SIG-M5 (cell line): ENCODE data around the gene PTPRH.

Source experiments
- DNase-seq: peaks from one replicate; lab custom pipeline; 2025; lab: John Stamatoyannopoulos, UW

The PTPRH gene

DNA sequence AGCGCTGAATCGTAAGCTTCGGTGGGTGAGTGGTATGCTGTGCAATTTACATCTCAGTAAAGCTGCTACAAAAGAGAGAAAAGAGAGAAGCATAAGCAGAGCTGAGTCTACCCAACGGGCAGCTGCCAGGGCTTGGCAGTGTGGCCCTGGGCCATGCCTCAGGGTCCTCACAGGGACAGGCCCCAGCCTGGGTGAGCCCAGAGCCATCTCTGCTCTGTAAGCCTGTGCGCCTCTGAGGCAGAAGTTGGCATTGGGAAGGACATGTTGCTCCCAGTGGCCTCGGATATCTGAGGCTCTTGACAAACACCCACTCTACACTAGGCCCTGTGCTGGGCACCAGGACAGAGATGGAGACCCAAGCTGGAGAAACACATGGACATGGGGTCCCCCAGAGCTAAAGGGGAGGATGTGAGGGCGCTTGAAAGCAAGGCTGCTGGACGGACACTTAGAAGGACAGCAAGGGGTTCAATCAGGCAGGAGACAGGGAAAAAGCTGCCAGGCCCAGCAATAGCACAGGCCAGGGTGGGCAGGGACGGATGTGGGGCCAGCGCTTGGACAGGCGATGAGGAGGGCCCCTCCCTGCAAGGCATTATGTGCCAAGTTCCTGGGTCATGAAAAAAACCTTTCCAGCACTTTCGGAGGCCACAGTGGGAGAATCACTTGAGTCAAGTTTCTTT lies 34.8 kb upstream of the PTPRH start:
- DNase-seq = no peak

DNA sequence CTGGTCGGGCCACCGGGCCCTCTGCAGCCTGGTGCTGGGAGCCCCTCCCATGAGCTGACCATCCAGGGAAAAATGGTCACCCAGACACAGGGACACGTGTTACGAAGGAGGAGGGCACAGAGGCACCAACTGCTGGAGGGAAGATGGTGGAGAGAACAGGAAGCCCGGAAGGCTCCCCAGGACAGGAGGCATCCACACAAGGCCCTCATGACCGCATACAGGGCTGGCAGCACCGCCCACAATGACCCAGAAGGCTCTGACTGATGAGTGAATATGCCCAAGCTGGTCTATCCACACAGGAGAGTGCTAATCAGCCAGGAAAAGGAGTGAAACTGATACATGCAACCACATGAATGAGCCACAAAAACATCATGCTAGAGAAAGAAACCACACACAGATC lies 33.2 kb upstream of the PTPRH start:
- no peak for DNase-seq

DNA sequence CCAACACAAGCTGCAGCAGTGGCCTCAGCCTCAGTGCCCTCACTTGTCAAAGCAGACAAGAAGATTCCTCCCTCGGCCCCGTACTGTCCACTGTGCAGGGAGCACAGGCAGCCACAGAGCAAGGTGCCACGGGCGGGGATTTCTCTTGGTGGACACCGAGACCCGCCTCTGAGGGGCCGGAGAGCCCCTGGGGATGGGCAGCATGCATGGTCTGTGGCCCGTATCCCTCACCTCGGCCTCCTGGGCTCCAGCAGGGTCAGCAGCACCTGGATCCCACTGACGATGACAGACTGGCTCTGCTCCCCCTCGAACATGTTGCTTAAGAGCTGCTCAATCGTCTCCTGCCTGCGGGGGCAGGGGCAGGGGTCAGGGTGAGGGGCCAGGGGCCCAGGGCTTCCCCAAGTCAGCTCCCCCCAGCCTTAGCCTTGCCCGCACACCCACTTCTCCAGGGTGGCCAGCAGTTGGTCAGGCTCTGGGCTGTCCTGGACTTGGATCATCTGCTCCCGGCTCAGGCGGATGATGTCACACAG lies 32.7 kb upstream of the PTPRH start:
- no peak for DNase-seq

DNA sequence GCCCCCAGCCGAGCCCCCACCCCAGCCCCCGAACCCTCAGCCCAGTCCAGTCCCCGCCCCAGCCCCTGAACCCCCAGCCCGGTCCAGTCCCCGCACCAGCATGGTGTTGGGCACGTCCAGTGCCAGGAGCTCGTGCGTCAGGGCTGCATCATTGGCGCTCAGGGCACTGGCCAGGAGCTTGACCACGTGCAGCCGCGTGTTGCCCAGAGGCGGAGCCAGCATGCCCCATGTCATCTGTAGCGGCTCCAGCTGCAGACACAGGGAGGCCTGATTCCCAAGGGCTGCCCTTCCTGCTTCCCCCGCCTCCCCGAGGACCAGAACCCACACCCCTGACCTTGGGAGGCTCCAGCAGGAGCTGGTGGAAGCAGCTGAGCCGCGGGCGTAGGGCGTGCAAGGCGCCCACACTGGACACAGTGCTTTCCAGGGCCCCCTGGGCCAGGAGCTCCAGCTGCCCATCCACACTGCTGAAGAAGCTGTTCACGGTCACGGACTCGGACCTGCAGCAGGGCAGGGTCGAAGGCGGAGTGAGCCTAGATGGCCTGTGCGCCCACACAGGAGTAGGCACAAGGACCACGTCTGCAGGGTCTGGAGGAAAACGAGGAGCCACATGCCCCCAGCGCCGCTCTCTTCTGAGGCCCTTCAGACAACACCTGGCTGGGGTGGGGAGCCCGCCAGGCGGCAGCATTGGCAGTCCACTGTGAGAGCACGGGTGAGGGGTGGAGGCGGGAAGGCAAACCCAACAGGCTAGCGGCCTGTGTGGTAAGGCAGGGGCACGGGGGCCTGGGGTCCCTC lies 32.0 kb upstream of the PTPRH start:
- DNase-seq = no peak

DNA sequence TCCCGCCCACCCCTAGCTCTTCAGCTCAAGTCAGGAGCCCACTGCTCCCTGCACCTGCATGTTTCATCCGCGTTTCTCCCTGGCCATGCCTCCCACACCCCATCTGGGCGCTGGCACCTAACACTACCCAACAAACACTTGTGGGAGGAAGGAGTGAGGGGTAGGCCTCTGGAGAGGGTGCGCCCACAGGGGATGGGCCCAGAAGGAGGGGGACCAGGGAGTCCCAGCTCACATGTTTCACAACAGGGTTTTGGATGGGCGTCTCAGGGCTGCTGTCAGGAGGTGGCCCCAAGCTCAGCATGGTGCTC lies 31.4 kb upstream of the PTPRH start:
- no peak for DNase-seq

DNA sequence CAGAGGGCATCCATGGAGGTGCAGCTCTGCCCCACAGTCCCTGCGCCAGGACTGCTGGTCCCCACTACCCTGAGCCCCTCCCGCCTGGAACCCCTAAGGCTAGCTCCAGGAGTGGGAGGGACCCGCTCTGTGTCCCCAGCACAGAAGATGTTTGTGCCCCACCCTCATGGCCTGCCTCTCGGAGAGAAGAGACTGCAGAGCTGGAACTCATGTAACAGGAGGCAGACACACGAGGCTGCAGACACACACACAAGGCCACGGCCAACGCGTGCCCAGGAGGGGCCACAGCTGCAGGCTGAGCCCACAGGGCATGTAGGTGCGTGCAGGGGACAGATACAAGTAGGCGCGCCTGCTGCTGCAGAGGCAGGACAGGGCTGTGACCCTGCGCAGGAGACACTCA lies 29.7 kb upstream of the PTPRH start:
- no peak for DNase-seq

DNA sequence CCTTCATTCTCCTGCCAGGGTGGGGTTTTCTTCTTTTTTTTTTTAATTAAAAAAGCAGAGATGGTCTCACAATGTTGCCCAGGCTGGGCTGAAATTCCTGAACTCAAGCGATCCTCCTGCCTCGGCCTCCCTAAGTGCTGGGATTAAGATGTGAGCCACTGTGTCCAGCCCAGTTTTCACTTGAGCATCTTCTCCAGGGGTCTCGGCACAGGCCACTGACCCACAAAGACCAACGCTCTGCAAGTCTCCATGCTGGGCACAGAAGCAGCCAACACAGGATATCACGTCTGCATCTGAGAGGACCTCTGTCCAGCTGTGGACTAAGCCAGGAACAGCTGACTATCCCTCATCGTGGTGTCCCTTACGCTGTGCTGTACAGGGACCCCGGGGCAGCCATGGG lies 28.7 kb upstream of the PTPRH start:
- no peak for DNase-seq

DNA sequence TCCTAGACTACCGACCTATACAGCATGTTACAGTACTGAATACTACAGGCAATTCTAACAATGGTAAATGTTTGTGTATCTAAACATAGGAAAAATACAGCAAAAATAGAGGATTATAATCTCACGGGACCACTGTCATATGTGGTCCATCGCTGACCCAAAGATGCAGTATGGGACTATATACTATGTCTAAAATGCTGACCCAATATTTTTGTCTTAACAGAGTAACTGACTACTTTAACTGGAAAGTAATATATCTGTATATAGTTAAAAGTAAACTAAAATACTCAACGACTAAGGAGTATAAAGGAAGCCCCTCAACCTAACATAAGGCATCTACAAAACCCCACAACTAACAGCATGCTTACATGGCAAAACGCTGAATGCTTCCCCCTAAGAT lies 23.7 kb upstream of the PTPRH start:
- no peak for DNase-seq

DNA sequence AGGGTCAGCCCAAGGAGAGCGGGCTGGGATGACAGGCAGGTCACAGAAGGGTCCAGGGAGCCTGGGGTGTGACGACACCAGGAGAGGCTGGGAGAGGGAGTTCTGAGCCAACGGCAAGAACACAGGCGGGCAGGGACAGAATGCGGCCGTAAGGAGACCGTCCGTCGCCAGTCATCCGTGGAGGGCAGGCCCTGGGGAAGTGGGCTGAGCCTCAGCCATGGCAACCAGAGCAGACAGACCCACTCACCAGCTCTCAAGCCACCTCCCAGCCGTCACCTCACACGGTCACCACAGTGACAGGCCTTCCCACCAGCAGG lies 22.9 kb upstream of the PTPRH start:
- DNase-seq = no peak

DNA sequence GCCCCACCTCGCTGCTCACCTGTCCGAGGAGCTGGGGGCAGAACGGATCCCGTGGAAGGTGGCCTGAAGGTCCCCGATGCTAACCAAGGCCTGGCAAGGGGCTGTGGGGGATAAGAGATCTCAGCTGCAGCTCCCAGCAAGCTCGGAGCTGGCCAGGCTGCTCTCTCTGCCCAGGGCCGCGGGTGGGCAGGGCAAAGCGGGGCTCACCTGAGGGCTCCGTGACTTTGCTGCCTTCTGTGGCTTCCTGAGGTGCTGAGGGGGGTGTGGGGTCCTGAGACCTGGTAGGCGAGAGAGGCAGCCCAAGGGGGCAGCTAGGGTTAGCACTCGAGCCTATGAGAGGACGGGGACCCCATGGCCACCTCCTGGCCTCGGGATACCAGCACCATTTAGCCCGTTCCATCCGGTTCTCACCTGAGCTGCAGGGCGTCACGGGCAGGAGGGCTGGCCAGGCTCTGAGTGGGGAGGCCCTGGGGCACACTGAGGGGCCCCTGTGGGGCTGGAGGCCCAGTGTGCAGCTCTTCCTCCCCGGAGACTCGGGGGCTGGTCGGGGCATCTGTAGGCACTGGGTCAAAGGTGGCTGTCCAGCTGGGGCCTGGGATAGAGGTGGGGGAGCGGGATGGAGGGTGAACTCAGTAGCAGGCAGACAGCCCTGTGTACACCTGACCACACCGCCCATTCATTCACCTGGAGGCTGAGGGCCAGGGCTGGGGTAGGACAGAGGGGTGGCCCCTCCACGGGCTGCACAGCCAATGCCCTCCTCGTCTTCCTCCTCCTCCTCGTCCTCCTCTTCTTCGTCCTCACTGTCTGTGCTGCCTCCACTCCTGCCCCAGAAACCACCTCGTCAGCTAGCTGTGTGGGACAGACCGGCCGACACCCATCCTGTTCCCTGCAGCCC lies 22.3 kb upstream of the PTPRH start:
- DNase-seq = no peak

DNA sequence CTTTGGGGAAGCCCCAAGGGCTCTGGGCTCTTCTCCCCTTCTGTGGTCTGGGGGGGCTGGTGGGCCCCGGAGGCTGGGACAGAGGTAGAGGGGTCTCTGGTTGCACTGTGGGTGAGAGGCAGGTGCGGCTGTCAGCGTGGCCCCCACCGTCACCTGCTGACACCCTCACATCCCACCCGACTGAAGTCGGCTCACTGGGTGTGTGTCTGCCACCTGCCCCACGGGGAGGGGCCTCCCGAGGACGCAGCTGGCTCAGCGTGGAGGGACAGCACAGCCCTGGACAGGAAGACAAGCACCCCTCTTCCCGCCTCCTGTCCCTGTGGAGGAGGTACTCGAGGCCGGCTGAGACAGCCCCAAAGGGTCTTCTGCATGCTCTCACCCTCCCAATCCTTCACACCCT lies 21.5 kb upstream of the PTPRH start:
- DNase-seq = no peak

DNA sequence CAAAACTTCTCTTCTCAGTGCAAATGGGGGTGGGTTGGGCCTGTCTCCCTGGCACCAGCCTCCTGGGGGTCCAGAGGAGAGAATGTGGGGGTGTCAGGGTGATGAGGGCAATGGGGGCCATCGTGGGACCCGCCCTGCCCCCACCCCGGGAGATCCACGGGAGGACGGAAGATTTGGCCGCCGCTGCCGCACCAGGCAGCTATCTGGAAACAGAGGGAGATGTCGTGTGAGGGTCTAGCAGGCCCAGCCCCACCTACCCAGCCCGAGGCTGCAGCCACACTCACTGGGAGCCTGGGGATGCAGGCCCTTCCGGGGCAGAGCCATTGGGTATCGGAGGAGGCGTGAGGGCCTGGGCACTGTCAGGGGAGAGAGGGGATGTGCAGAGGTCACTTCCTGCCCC lies 21.0 kb upstream of the PTPRH start:
- no peak for DNase-seq

DNA sequence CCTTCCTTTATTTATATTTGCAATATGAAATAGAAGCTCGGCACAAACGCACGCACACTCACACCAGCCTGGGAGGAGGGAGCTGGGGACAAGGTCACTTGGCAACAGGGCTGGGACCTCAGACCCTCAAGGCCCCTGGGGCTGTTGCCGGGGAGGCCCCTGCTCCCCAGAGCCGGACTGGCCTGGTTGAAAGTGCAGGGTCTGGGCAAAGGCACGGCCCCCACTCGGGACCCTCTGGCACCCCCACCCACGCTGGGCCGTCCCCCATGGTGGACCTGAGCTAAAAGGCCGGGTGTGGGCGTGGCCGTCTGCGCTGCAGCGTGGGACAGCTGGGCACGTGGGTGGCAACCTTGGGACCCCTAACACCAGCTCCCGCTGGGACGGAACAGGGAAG lies 20.5 kb upstream of the PTPRH start:
- DNase-seq = no peak

DNA sequence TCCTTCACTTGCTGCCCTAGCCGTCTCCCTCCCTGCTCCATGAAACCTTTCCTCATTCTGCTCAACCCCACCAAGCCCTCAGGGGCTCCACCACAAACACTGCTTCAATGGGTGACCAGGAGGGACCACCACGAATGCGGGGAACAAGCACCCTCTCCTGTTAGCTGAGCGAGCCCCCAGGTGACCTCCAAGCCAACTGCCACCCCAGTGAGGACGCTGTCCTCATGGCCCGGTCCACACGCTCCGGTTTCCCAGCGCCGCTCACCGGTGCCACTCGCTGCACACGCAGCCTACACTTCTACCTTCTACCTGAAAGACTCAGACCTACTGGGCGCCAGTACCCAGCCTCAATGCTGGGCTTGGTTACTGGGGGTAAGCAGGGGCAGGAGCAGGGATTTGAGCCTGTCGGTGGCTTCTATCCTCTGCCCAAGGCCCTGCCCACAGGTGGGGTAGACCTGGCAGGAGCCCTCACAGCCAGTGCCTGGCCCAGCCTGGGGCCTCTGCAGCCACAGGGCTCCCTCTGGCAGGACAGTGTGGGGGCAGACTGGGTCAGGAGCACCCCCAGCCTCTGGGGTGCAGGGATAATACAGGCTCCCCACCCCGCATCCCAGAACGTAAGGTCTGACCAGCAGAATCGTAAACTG lies 20.0 kb upstream of the PTPRH start:
- DNase-seq = no peak

DNA sequence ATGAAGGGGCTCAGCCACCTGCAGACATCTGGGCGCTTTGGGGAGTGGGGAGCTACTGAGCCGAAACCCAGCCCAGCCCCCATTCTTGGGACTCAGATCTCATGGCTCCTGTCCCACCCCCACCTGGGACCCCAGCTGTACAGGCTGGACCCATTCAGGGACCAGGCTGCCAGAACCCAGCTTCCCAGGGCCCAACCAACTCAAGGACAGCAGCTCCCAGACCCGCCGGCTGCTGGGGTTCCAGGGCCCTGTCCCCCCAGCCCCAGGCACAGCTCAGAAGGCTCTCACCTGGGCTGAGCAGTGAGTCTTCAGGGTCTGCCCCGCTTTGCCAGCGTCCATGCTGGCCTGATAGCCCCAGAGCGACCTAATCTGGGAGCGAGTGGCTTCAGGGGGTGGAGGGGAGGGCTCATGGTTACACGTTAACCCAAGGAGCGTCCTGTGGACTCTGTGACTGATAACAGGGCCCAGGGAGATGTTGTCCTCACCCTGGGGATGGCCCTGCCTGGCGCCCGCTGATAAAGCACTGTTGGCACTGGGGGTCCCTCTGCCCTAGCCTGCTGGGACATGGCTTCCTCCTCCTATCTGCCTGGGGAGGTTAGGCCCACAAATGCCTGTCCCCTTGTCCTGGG lies 19.2 kb upstream of the PTPRH start, which contains the start of gene TMEM86B:
TMEM86B (minus strand) TSS at position 361 of the 629 bp plus-strand sequence; CDS start at position 339, 22 bp downstream.
- DNase-seq = no peak

DNA sequence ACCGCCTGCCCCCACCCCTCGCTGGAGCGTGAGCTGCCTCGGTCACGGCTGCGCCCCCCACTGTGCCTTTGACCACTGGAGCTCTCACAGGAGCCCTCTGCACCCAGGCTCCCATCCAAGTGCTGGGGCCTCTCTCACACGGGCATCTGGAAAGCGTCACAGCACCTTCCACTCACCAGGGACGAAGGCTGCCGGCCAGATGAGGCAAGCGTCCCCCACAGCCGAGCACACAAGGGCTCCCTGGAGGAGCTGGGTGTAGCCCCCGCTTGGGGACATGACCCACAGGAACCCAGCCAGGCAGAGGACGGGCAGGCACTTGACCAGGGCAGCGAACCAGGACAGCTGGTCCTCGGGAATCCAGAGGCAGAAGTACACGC lies 18.7 kb upstream of the PTPRH start:
- DNase-seq = no peak

DNA sequence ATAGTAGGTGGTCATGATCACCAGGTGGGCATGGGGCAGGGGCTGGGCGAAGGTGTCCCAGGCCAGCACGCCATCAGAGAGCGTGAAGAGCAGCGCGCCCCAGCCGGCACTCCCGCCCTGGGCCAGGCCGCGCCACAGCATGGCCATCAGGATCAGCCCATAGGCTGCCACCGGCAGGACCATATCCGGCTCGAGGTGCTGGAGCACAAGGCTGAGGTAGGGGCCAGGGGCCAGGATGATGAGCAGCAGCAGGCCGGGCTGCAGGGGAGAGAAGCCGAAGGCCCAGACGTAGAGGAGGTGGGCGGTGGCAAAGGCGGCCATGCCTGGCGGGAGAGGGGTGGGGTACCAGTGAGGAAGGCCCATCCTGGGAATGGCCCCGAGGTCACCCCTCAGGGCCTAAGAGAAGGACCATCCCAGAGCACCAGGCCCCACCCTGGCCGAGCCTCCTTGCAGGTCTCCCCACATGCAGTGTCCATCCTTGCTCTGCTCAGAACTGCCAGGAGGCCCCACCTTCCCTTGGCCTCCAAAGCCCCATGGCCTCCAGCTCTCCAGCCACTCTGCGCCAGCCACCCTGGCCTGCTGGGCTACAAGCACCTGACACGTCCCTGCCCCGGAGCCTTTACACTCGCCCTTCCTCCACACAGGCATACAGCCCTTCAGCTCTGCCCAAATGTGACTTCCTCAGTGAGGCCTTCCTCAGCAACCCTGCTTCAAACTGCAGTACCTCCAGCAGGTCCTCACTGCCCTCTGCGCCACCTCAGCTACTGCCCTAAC lies 18.1 kb upstream of the PTPRH start:
- no peak for DNase-seq

DNA sequence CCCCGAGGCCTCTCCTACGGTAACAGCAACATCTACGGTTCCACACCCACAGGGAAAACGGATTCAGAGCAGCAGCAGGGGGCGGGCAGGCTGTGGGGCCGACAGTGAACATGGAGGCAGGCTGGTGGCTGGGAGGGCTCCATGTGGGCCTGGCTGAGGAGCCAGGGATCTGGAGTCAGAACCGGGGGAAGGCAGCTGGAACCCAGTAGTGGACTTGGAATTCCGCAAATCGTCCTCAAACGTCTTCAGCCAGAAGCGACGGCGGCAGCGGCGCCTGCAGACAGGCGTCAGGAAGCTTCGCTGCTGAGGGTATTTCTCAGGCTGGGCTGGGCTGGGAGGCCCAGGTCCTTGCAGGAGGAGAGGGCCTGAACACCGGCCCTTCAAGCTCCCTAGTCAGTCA lies 17.5 kb upstream of the PTPRH start:
- no peak for DNase-seq

DNA sequence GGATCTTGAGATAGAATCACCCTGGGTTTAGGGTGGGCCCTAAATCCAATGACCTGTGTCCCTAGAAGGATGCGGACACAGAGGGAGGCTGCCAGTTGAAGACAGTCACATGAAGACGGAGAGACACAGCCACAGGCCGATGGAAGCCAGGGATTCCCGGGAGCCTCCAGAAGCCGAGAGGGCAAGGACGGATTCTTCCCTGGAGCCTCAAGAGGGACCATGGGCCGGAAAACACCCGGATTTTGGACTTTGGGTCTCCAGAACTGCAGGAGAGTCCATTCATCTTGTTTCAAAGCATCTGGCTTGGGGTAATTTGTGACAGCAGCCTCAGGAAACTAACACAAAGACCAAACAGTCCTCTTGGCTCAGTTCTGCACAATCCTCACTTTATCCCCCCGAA lies 17.0 kb upstream of the PTPRH start:
- DNase-seq = no peak

DNA sequence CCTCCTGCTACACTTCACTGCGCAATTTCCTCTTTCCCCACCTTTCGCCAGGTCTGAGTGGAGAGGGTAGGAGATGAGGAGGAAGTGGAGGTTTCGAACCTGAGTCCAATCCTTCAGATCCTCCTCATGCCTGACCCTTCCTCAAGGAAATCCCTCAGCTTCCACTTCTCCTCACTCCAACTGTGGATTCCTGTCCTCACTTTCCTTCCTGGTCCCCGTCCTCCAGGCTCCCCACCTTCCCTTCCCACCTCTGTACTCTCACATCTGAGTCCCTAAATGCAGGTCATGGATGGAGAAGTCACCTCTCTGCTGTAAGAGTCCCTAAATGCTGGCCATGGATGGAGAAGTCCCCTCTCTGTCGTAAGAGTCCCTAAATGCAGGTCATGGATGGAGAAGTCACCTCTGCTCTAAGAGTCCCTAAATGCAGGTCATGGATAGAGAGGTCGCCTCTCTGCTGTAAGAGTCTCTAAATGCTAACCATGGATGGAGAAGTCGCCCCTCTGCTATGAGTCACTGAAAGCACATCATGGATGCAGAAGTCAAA lies 16.2 kb upstream of the PTPRH start:
- no peak for DNase-seq
